Measurements from ENCODE around the gene SMG1.
"Not testable (repeated sequence)": the region's sequence is repeated elsewhere in the genome, so short reads cannot be mapped to it uniquely, and the experiment has no call there.

SMG1 gene

DNA sequence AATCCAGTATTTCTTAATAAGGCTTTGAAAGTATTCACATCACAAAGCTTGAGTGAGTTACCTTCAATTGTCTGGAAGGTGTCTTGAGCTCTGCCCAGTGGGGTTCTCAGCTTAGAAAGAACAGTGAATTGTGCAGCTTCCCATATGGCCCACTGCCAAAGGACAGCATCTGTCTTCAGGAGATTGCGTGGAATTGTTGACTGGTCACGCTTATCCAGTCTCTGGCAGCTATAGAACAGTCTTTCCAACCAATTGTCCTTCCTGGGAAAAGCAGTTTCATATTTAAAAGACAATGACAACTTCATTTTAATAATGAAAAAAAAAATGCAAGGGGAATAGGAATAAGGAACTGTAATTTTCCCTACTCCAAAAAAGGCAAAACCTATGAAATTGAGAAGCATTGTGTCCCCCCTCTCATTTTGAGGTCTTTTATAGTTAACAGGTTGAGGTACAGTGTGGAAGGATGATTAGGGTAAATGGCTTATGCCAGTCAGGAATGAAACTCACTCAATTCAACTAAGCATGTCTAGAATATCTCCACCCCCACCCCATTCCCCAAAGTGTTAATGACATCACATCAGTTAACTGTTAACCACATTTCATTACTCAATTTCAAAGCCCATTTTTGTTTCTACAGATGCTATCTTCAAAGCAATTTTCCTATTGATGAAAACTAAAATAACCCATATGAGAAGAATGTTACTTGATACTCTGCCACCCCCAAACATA lies 57.0 kb downstream of the SMG1 start:
- DNase-seq; in situ Hi-C loops (cut with MboI; ENCODE audit: low pct_unique_long_range_greater_than_20kb, low sequenced_read_pairs): not testable (repeated sequence)

- DNase-seq; in situ Hi-C loops (cut with MboI; ENCODE audit: low pct_unique_long_range_greater_than_20kb, low sequenced_read_pairs): not testable (repeated sequence)
Observed at GRCh38 chr16:18866277-18866823, 59.9 kb downstream of the SMG1 start.

- DNase-seq; in situ Hi-C loops (cut with MboI; ENCODE audit: low pct_unique_long_range_greater_than_20kb, low sequenced_read_pairs): not testable (repeated sequence)
Observed at GRCh38 chr16:18862891-18863290, 63.3 kb downstream of the SMG1 start.

- DNase-seq, result no peak
- in situ Hi-C loops (cut with MboI; ENCODE audit: low pct_unique_long_range_greater_than_20kb, low sequenced_read_pairs), result no loop called here
Observed at GRCh38 chr16:18855196-18855595, 71.0 kb downstream of the SMG1 start.

GRCh38 chr16:18853694-18854093 lies 72.5 kb downstream of the SMG1 start:
- DNase-seq, result no peak
- in situ Hi-C loops (cut with MboI; ENCODE audit: low pct_unique_long_range_greater_than_20kb, low sequenced_read_pairs), result no loop called here

- in situ Hi-C loops (cut with MboI; ENCODE audit: low pct_unique_long_range_greater_than_20kb, low sequenced_read_pairs), result no loop called here
- no peak for DNase-seq
Observed at GRCh38 chr16:18852647-18853046, 73.6 kb downstream of the SMG1 start.

DNA sequence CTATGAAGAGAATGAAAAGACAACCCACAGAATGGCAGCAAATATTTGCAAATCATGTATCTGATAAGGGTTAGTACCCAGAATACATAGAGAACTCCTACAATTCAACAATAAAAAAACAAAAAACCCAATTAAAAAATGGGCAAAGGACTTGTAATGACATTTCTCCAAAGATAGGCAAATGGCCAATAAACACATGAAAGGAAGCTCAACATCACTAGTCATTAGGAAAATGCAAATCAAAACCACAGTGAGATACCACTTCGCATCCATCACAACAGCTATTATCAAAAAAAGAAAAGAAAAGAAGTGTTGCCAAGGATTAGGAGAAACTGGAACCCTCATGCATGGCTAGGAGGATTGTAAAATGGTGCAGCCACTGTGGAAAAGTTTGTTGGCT lies 79.8 kb downstream of the SMG1 start:
- in situ Hi-C loops (cut with MboI; ENCODE audit: low pct_unique_long_range_greater_than_20kb, low sequenced_read_pairs), result no loop called here
- DNase-seq, result no peak

GRCh38 chr16:18842565-18842964 lies 83.6 kb downstream of the SMG1 start:
- in situ Hi-C loops (cut with MboI; ENCODE audit: low pct_unique_long_range_greater_than_20kb, low sequenced_read_pairs), result no loop called here
- no peak for DNase-seq

DNA sequence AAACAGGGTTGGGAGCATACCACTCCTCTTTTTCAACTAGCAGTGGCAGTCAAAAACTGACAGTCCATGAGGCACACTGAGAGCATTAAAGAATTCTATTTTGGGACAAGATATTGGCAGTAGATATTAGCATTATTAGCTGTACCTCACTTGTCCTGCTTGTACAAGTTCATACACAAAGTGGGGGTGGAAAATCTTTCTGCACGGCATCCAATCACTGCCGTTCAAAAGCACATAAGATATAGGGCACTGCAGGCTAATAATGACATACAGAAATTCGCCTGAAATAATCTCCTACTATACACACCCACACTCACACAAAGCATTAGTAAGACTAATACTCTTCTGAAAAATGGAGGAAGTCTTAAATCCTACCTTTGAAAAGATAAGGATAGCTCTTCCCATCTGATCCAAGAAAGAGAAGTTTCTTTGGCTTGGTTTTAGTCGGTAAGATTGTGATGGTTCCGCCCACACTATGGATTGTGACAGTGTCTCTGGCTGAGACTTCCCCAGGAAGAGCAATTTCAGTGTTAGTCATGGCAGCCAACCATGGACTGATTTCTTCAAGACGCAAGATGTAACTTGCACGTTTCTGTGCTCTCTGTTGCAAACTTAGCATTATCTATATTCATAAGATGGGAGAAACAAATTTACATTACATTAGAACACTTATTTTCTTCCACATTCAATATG lies 84.2 kb downstream of the SMG1 start:
- in situ Hi-C loops (cut with MboI; ENCODE audit: low pct_unique_long_range_greater_than_20kb, low sequenced_read_pairs), result no loop called here
- DNase-seq, result no peak

DNA sequence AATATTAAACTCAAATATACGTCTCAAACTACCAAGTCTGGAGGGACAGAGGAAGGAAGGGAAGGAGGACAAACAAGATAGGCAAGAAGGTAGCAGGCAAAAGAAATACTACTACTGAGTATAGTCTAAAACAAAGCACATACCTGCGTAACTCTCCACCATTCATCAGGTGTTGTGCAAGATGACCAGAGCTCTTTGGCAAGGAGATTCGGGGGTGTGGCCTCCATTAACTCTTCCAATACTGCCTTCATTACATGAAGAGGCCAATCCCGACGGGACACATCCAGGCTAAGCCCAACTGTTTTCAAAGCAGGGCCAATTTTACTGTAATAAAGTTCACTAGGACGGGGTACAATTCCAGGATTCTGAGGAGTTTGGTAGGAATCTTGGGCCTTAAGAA lies 86.7 kb downstream of the SMG1 start:
- in situ Hi-C loops (cut with MboI; ENCODE audit: low pct_unique_long_range_greater_than_20kb, low sequenced_read_pairs), result no loop called here
- DNase-seq, result no peak

DNA sequence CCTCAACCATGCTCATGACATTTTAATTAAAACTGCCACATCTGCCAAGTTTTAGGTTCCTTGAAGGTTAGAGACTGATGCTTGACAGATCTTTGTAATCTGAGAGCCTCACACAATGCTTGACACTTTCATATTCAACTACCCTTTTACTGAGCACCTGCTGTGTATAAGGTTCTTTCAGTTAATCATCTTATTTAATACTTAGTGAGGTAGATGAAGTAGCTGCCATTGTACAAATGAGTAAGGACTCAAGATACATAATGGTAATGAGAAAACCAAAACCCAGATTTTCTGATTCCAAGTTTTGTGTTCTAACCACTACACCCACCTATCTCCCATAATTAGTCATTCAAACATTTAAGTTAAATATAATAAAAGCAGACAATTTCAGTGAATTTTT lies 89.5 kb downstream of the SMG1 start:
- DNase-seq, result no peak
- in situ Hi-C loops (cut with MboI; ENCODE audit: low pct_unique_long_range_greater_than_20kb, low sequenced_read_pairs), result no loop called here

- in situ Hi-C loops (cut with MboI; ENCODE audit: low pct_unique_long_range_greater_than_20kb, low sequenced_read_pairs), result no loop called here
- no peak for DNase-seq
Observed at GRCh38 chr16:18834864-18835263, 91.3 kb downstream of the SMG1 start.

DNA sequence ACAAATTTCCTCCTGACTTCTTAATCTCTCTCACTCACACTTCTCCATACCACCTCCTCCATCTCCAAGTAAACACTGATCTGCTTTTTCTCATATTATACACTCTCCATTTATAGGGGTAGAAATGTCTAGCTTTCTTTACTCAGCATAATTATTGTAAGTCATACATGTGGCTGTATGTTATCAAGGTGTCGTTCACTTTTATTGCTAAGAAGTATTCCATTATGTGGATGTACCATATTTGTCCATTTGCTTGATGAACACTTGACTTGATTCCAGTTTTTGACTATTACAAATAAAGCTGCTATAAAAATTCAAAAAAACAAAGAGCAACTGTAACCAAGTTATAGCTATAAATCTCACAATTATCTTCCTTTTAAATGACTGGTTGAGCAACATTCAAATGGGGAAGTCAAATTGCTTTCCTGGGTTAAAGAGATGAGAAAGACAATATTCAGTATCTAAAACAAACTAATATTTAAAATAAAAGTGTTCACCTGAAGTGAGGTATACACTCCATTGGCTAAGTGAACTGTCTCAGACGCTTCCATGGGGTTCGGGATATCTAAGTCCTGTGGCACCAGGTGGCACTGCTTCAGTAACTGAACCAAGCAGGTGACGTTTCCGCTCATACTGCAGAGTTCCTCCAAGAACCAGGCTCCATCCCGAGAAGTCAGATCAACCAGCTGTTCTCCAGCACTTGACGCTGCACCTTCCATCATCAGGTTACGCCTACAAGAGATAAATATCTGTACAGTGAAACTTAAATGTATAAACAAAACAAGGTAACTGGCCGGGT lies 92.3 kb downstream of the SMG1 start:
- in situ Hi-C loops (cut with MboI; ENCODE audit: low pct_unique_long_range_greater_than_20kb, low sequenced_read_pairs), result no loop called here
- no peak for DNase-seq

DNA sequence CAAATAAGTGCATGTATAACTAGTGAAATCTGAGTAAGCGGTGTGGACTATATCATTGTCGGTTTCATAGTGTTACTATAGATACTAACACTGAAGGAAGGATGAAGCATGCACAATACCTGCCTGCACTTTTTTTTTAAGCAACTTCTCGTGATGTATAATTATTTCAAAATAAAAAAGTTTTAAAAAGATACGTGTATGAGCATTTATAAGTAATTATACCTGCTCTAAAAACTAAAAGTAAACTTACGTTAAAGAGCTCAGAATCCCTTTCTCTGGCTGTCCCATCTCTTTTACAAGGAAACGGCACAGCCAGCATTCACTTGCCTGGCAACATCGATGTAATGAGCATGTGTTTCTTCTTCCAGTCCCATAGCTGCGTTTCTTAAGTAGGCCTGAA lies 93.6 kb downstream of the SMG1 start:
- in situ Hi-C loops (cut with MboI; ENCODE audit: low pct_unique_long_range_greater_than_20kb, low sequenced_read_pairs), result no loop called here
- DNase-seq, result no peak

DNA sequence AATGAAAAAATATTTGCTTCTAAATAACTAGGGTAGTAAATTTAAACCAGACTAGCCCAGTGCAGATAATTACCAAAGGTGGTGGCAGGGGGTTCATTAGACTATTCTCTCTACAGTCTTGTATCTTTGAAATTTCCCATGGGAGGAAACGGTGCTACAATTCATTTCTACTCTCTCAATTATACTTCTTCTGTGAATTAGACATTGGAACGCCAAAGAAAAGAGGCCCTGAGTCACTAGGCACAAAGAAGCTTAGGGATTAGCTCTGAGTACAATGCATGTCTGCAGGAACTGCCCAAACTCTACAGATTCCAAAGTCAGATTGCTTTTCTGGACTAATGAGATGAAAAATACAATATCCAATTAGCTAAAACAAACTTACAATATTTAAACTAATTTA lies 94.2 kb downstream of the SMG1 start:
- no peak for DNase-seq
- in situ Hi-C loops (cut with MboI; ENCODE audit: low pct_unique_long_range_greater_than_20kb, low sequenced_read_pairs), result no loop called here

- in situ Hi-C loops (cut with MboI; ENCODE audit: low pct_unique_long_range_greater_than_20kb, low sequenced_read_pairs), result no loop called here
- DNase-seq, result no peak
Observed at GRCh38 chr16:18829251-18829650, 97.0 kb downstream of the SMG1 start.

DNA sequence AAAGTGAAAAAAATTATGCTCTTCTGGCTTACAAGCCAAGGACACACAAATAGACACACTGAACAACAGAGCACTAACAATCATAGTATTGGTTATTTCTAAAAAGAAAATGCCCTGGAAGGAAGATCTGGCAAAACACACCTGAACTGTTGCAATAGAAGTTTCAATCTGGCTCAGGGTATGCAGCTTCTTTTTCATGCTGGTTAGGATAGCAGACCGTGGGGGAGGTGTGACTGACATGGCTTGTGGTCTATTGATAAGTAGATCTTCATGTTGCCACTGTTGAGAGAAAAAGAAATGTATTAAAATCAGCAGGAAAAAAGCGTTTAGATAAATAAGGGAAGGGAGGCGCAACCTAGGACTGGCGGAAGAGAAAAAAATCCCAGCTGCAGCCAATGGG lies 98.3 kb downstream of the SMG1 start:
- DNase-seq, result no peak
- in situ Hi-C loops (cut with MboI; ENCODE audit: low pct_unique_long_range_greater_than_20kb, low sequenced_read_pairs), result no loop called here

- DNase-seq, result no peak
- in situ Hi-C loops (cut with MboI; ENCODE audit: low pct_unique_long_range_greater_than_20kb, low sequenced_read_pairs), result no loop called here
Observed at GRCh38 chr16:18816286-18816685, 109.9 kb downstream of the SMG1 start.

- in situ Hi-C loops (cut with MboI; ENCODE audit: low pct_unique_long_range_greater_than_20kb, low sequenced_read_pairs), result no loop called here
- no peak for DNase-seq
Observed at GRCh38 chr16:18811925-18812324, 114.3 kb downstream of the SMG1 start.

GRCh38 chr16:18809165-18809564 lies 117.0 kb downstream of the SMG1 start:
- in situ Hi-C loops (cut with MboI; ENCODE audit: low pct_unique_long_range_greater_than_20kb, low sequenced_read_pairs), result no loop called here
- DNase-seq, result no peak
